OCI-LY1 (cell line): Measurements from ENCODE around the gene BRD7.

Source experiments
- CTCF ChIP-seq: fragments of 200-600 bp; sonication (generic), shearing (Covaris generic); IDR thresholded peaks from 2 replicates; pipeline ENCODE4 v1.5.1; 2017; ENCODE audit warnings: mild to moderate bottlenecking, antibody characterized with exemption, low read length, moderate library complexity, mixed read lengths
- EZH2 ChIP-seq: fragments of 200-600 bp; sonication (generic), shearing (Covaris generic); IDR thresholded peaks from 2 replicates; pipeline ENCODE4 v1.8.0; 2017; ENCODE audit warnings: borderline replicate concordance, mixed run types, mild to moderate bottlenecking, antibody characterized with exemption, low read length, moderate library complexity, mixed read lengths

DNA sequence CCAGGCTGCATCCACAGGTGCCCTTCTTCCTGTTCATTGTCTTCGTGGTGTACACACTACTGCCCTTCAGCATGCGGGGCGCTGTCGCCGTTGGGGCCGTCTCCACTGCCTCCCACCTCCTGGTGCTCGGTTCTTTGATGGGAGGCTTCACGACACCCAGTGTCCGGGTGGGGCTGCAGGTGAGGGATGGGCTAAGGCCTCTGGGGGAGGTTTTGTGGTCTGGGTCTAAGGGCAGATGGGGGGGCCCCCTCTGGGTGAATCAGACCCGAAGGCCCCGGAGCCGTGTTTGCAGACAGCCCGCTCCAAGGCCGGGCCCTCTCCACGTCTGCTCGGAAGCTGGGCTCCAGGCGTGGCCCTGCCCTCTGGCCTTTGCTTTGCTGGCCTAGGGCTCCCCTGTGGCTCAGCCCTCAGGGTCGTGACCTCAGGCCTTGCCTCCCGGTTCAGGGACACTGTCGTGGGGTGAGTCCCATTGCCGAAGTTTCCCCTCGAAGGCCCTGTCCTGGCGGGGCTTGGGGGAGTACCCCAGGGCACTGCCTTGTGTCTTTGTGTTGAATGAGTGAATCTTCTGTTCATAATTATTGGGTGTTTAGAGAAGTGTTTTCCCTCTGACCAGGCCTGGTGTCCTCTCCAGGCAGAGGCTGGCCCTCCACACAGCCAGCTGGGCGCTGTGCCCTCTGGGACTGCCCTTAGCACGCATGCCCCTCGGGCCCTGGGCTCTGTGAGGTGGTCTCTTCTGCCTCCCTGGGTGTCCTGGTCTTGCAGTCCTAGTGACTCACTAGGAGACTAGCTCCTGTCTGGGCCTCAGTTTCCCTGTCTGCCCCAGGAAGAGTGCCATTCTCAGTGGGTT, 76.8 kb downstream of the BRD7 start:
- TF ChIP-seq CTCF (no peak), EZH2 (no peak)
